Muscle layer of colon (tissue), 2 donors: Measurements from ENCODE around the gene PYHIN1.

Experiments
- H3K27ac ChIP-seq: one replicate; pipeline ENCODE4 v1.7.0; 2013; ENCODE audit warnings: low read depth, mild to moderate bottlenecking, low read length, moderate library complexity
- H3K27me3 ChIP-seq, 2 donors: one replicate each; pipeline ENCODE4 v1.7.0; 2013; ENCODE audit warnings: low read length in 2 of 2, mild to moderate bottlenecking in 2 of 2; ENCODE audit not compliant: insufficient read depth in 2 of 2, control insufficient read depth in 1 of 2
- H3K36me3 ChIP-seq: one replicate; pipeline ENCODE4 v1.7.0; 2013; ENCODE audit warnings: mild to moderate bottlenecking, low read length; ENCODE audit not compliant: insufficient read depth
- H3K4me1 ChIP-seq: one replicate; pipeline ENCODE4 v1.7.0; 2013; ENCODE audit warnings: mild to moderate bottlenecking, low read length; ENCODE audit not compliant: insufficient read depth
- H3K4me3 ChIP-seq, 2 donors: one replicate each; pipeline ENCODE4 v1.7.0; 2013; ENCODE audit warnings: low read length in 2 of 2, low read depth in 1 of 2, mild to moderate bottlenecking in 1 of 2, moderate library complexity in 1 of 2
- H3K9ac ChIP-seq: one replicate; pipeline ENCODE4 v1.7.0; 2013; ENCODE audit warnings: low read length
- H3K9me3 ChIP-seq: one replicate; pipeline ENCODE4 v1.7.0; 2013; ENCODE audit warnings: mild to moderate bottlenecking, low read length
- donor health status: abdominal sarcoma.
- donor health status: Adenocarcinoma of cecum.

Gene PYHIN1

GRCh38 chr1:158931055-158931737 is at the start of gene PYHIN1:
Gene PYHIN1 (plus strand): TSS chr1:158931552. CDS start chr1:158936911, 5,359 bp downstream.
- H3K27ac ChIP-seq: no peak within 1 kb of the TSS
- H3K27me3 ChIP-seq: no peaks in the 10 kb centered on the region
- H3K4me3 ChIP-seq: no peak within 1 kb of the TSS
- H3K9me3 ChIP-seq: no peaks in the 10 kb centered on the region
- no peaks in the 10 kb centered on the region for H3K4me1 ChIP-seq
- no peak within 1 kb of the TSS for H3K9ac ChIP-seq
- no peaks in the 10 kb centered on the region for H3K36me3 ChIP-seq

- Histone ChIP-seq H3K9me3 (no peaks in the 10 kb centered on the region), H3K27me3 (no peaks in the 10 kb centered on the region), H3K9ac (no peak overlapping the region), H3K4me1 (no peaks in the 10 kb centered on the region), H3K27ac (no peak overlapping the region), H3K36me3 (no peaks in the 10 kb centered on the region), H3K4me3 (no peak overlapping the region)
Measured at GRCh38 chr1:158893654-158894053, 37.7 kb upstream of the PYHIN1 start.

GRCh38 chr1:158898722-158899121 is 32.6 kb upstream of the PYHIN1 start:
- Histone ChIP-seq H3K9me3 (no peaks in the 10 kb centered on the region), H3K36me3 (no peaks in the 10 kb centered on the region), H3K4me1 (no peaks in the 10 kb centered on the region), H3K27me3 (no peaks in the 10 kb centered on the region), H3K9ac (no peak overlapping the region), H3K4me3 (no peak overlapping the region), H3K27ac (no peak overlapping the region)

GRCh38 chr1:158901623-158902022 is 29.7 kb upstream of the PYHIN1 start:
- Histone ChIP-seq H3K27ac (no peak overlapping the region), H3K36me3 (no peaks in the 10 kb centered on the region), H3K27me3 (no peaks in the 10 kb centered on the region), H3K9me3 (no peaks in the 10 kb centered on the region), H3K4me3 (no peak overlapping the region), H3K9ac (no peak overlapping the region), H3K4me1 (no peaks in the 10 kb centered on the region)

GRCh38 chr1:158916085-158916484 is 15.3 kb upstream of the PYHIN1 start:
- no peaks in the 10 kb centered on the region for H3K36me3 ChIP-seq
- H3K4me1 ChIP-seq: no peaks in the 10 kb centered on the region
- H3K27me3 ChIP-seq: no peaks in the 10 kb centered on the region
- H3K9ac ChIP-seq: no peak overlapping the region
- H3K27ac ChIP-seq: no peak overlapping the region
- H3K9me3 ChIP-seq: no peaks in the 10 kb centered on the region
- no peak overlapping the region for H3K4me3 ChIP-seq

GRCh38 chr1:158924677-158925076 is 6.7 kb upstream of the PYHIN1 start:
- no peaks in the 10 kb centered on the region for H3K27me3 ChIP-seq
- no peaks in the 10 kb centered on the region for H3K9me3 ChIP-seq
- no peak overlapping the region for H3K4me3 ChIP-seq
- no peaks in the 10 kb centered on the region for H3K4me1 ChIP-seq
- H3K9ac ChIP-seq: no peak overlapping the region
- no peaks in the 10 kb centered on the region for H3K36me3 ChIP-seq
- no peak overlapping the region for H3K27ac ChIP-seq

- Histone ChIP-seq H3K4me3 (no peak overlapping the region), H3K4me1 (no peaks in the 10 kb centered on the region), H3K9me3 (no peaks in the 10 kb centered on the region), H3K27ac (no peak overlapping the region), H3K27me3 (no peaks in the 10 kb centered on the region), H3K9ac (no peak overlapping the region), H3K36me3 (no peaks in the 10 kb centered on the region)
Measured at GRCh38 chr1:158930504-158930903, 848 bp upstream of the PYHIN1 start.

- no peaks in the 10 kb centered on the region for H3K36me3 ChIP-seq
- no peaks in the 10 kb centered on the region for H3K27me3 ChIP-seq
- no peak overlapping the region for H3K9ac ChIP-seq
- no peak overlapping the region for H3K4me3 ChIP-seq
- H3K27ac ChIP-seq: no peak overlapping the region
- H3K9me3 ChIP-seq: no peaks in the 10 kb centered on the region
- no peaks in the 10 kb centered on the region for H3K4me1 ChIP-seq
Measured at GRCh38 chr1:158932171-158932570, 819 bp downstream of the PYHIN1 start.

- Histone ChIP-seq H3K9me3 (no peaks in the 10 kb centered on the region), H3K36me3 (no peaks in the 10 kb centered on the region), H3K27me3 (no peaks in the 10 kb centered on the region), H3K27ac (no peak overlapping the region), H3K4me1 (no peaks in the 10 kb centered on the region), H3K9ac (no peak overlapping the region), H3K4me3 (no peak overlapping the region)
Measured at GRCh38 chr1:158933621-158934020, 2.3 kb downstream of the PYHIN1 start.

GRCh38 chr1:158939180-158939579 is 7.8 kb downstream of the PYHIN1 start:
- Histone ChIP-seq H3K4me3 (no peak overlapping the region), H3K27me3 (no peaks in the 10 kb centered on the region), H3K9me3 (no peaks in the 10 kb centered on the region)

GRCh38 chr1:158941317-158941716 is 10.0 kb downstream of the PYHIN1 start:
- H3K4me3 ChIP-seq: no peak overlapping the region
- H3K9me3 ChIP-seq: no peaks in the 10 kb centered on the region
- H3K9ac ChIP-seq: no peak overlapping the region
- H3K4me1 ChIP-seq: no peaks in the 10 kb centered on the region
- H3K36me3 ChIP-seq: no peaks in the 10 kb centered on the region
- no peaks in the 10 kb centered on the region for H3K27me3 ChIP-seq
- no peak overlapping the region for H3K27ac ChIP-seq

More at GRCh38 chr1:158939180-158939579, 7.8 kb downstream of the PYHIN1 start:
- H3K36me3 ChIP-seq: no peaks in the 10 kb centered on the region
- no peaks in the 10 kb centered on the region for H3K4me1 ChIP-seq
- H3K27ac ChIP-seq: no peak overlapping the region
- H3K9ac ChIP-seq: no peak overlapping the region

- H3K9ac ChIP-seq: no peak overlapping the region
- no peak overlapping the region for H3K4me3 ChIP-seq
- H3K27me3 ChIP-seq: no peaks in the 10 kb centered on the region
- no peaks in the 10 kb centered on the region for H3K4me1 ChIP-seq
- H3K9me3 ChIP-seq: no peaks in the 10 kb centered on the region
- no peaks in the 10 kb centered on the region for H3K36me3 ChIP-seq
- no peak overlapping the region for H3K27ac ChIP-seq
Measured at GRCh38 chr1:158942490-158942889, 11.1 kb downstream of the PYHIN1 start.
